Neural cell (in vitro differentiated cells): ENCODE measurements around the gene API5. TPM values are rescaled to one million over a fixed set of nuclear protein-coding genes. Genes with fewer than 3 reads are reported as not detected.

Experiments
- H2AFZ ChIP-seq: fragments of 200-600, 300-800 bp; sonication (generic), shearing (Covaris generic); 2 replicates; pipeline ENCODE4 v1.6.0; 2014; ENCODE audit warnings: low read depth, mild to moderate bottlenecking, antibody characterized with exemption, low read length, moderate library complexity
- H3F3A ChIP-seq: fragments of 200-600 bp; shearing (Covaris generic); 2 replicates; pipeline ENCODE4 v1.6.1; 2016; ENCODE audit warnings: mild to moderate bottlenecking, moderate library complexity, mixed read lengths, antibody characterized with exemption, low read length; ENCODE audit not compliant: insufficient read depth, poor library complexity, severe bottlenecking
- H3K27ac ChIP-seq: fragments of 200-600, 300-800 bp; sonication (generic), shearing (Covaris generic); 2 replicates; pipeline ENCODE4 v1.5.1; 2014; ENCODE audit warnings: mild to moderate bottlenecking, low read length, moderate library complexity
- H3K27me3 ChIP-seq: fragments of 300-800, 200-600 bp; sonication (generic), shearing (Covaris generic); 2 replicates; pipeline ENCODE4 v1.6.0; 2014; ENCODE audit warnings: mild to moderate bottlenecking, low read depth, low read length, moderate library complexity; ENCODE audit not compliant: insufficient read depth
- H3K36me3 ChIP-seq: fragments of 300-800, 200-600 bp; sonication (generic), shearing (Covaris generic); 2 replicates; pipeline ENCODE4 v1.5.1; 2014; ENCODE audit warnings: mild to moderate bottlenecking, antibody characterized with exemption, low read length, moderate library complexity; ENCODE audit not compliant: insufficient read depth
- H3K4me2 ChIP-seq: fragments of 300-800, 200-600 bp; sonication (generic), shearing (Covaris generic); 2 replicates; pipeline ENCODE4 v1.6.0; 2014; ENCODE audit warnings: mild to moderate bottlenecking, low read length
- H3K4me3 ChIP-seq: fragments of 300-800, 200-600 bp; sonication (generic), shearing (Covaris generic); 2 replicates; pipeline ENCODE4 v1.5.1; 2014; ENCODE audit warnings: mild to moderate bottlenecking, low read length, moderate library complexity
- H3K79me2 ChIP-seq: fragments of 200-600 bp; shearing (Covaris generic); replicated peaks from 2 replicates; pipeline ENCODE4 v1.6.0; 2014; ENCODE audit warnings: mild to moderate bottlenecking, low read length, moderate library complexity; ENCODE audit not compliant: insufficient read depth
- H3K9ac ChIP-seq: fragments of 300-800, 200-600 bp; sonication (generic), shearing (Covaris generic); 2 replicates; pipeline ENCODE4 v1.6.1; 2016; ENCODE audit warnings: mild to moderate bottlenecking, low read length, mixed read lengths
- H3K9me2 ChIP-seq: fragments of 200-600 bp; shearing (Covaris generic); 2 replicates; pipeline ENCODE4 v1.6.1; 2016; ENCODE audit warnings: mild to moderate bottlenecking, low read length, mixed read lengths; ENCODE audit not compliant: insufficient read depth
- H3K9me3 ChIP-seq: fragments of 200-600, 300-800 bp; sonication (generic), shearing (Covaris generic); 2 replicates; pipeline ENCODE4 v1.6.1; 2016; ENCODE audit warnings: mild to moderate bottlenecking, mixed run types, low read length, moderate library complexity, mixed read lengths
- H4K20me1 ChIP-seq: fragments of 200-600 bp; shearing (Covaris generic); 2 replicates; pipeline ENCODE4 v1.6.1; 2016; ENCODE audit warnings: mild to moderate bottlenecking, mixed run types; ENCODE audit not compliant: insufficient read depth
- CTCF ChIP-seq: fragments of 450-650 bp; IDR thresholded peaks from 2 replicates; pipeline ENCODE4 v1.5.1; 2014; ENCODE audit warnings: antibody characterized with exemption, mild to moderate bottlenecking, moderate library complexity; ENCODE audit not compliant: poor library complexity, severe bottlenecking
- EP300 ChIP-seq: fragments of 450-650 bp; conservative IDR thresholded peaks from 2 replicates; pipeline ENCODE4 v1.6.1; 2014; ENCODE audit warnings: antibody characterized with exemption, mild to moderate bottlenecking, moderate library complexity; ENCODE audit not compliant: poor library complexity, severe bottlenecking
- EZH2 ChIP-seq: fragments of 200-600, 300-800 bp; shearing (Covaris generic), sonication (generic); IDR thresholded peaks from 2 replicates; pipeline ENCODE4 v1.6.1; 2014; ENCODE audit warnings: antibody characterized with exemption, low read length, borderline replicate concordance, mild to moderate bottlenecking; ENCODE audit not compliant: insufficient read depth, poor library complexity, severe bottlenecking
- MXI1 ChIP-seq: fragments of 450-650 bp; conservative IDR thresholded peaks from 2 replicates; pipeline ENCODE4 v1.6.1; 2014; ENCODE audit warnings: antibody characterized with exemption, mild to moderate bottlenecking; ENCODE audit not compliant: poor library complexity, severe bottlenecking
- POLR2AphosphoS5 ChIP-seq: IDR thresholded peaks from 2 replicates; pipeline ENCODE4 v1.6.1; 2012
- REST ChIP-seq: IDR thresholded peaks from 2 replicates; pipeline ENCODE4 v1.6.1; 2012; ENCODE audit warnings: borderline replicate concordance
- SMC3 ChIP-seq: fragments of 450-650 bp; conservative IDR thresholded peaks from 2 replicates; pipeline ENCODE4 v1.6.1; 2014; ENCODE audit warnings: antibody characterized with exemption, mild to moderate bottlenecking, moderate library complexity; ENCODE audit not compliant: poor library complexity
- TAF1 ChIP-seq: IDR thresholded peaks from 2 replicates; pipeline ENCODE4 v1.6.1; 2012; ENCODE audit warnings: low read depth
- polyA plus RNA-seq: library from polyadenylated mRNA; depleted of rRNA; stranded (reverse); fragments of >200 nt; gene quantifications from 2 replicates; pipeline ENCODE4 v1.2.3, GENCODE V29; 2014

Gene API5
- polyA plus RNA-seq, 1 donor from 2014 or later, result 86.0 TPM

- H4K20me1 ChIP-seq, result no peaks in the 10 kb centered on the region
- no peak overlapping the region for H3K4me3 ChIP-seq
- H3F3A ChIP-seq, result no peaks in the 10 kb centered on the region
- H3K27ac ChIP-seq, result no peak overlapping the region
- H3K9me3 ChIP-seq, result no peaks in the 10 kb centered on the region
- peaks cover 30% of the 10 kb centered on the region for H3K79me2 ChIP-seq
- H3K9me2 ChIP-seq, result no peaks in the 10 kb centered on the region
- H3K9ac ChIP-seq, result no peak overlapping the region
- no peak for TF ChIP-seq EP300
- TF ChIP-seq POLR2AphosphoS5, result no peak
- TF ChIP-seq REST, result no peak
- TF ChIP-seq CTCF, result no peak
- TF ChIP-seq TAF1, result no peak
- H3K4me2 ChIP-seq, result no peak overlapping the region
- no peak overlapping the region for H2AFZ ChIP-seq
- H3K27me3 ChIP-seq, result no peaks in the 10 kb centered on the region
- no peaks in the 10 kb centered on the region for H3K36me3 ChIP-seq
These were observed 65.6 kb downstream of the API5 start for GRCh38 chr11:43377389-43377788.

GRCh38 chr11:43378897-43379296 is 67.1 kb downstream of the API5 start:
- H3K4me2 ChIP-seq, result no peak overlapping the region
- H3K4me3 ChIP-seq, result no peak overlapping the region
- no peaks in the 10 kb centered on the region for H4K20me1 ChIP-seq
- no peaks in the 10 kb centered on the region for H3F3A ChIP-seq
- no peaks in the 10 kb centered on the region for H3K27me3 ChIP-seq
- H3K9me3 ChIP-seq, result no peaks in the 10 kb centered on the region
- no peak for TF ChIP-seq TAF1
- no peak for TF ChIP-seq CTCF
- no peak for TF ChIP-seq SMC3
- H3K27ac ChIP-seq, result no peak overlapping the region
- no peaks in the 10 kb centered on the region for H3K36me3 ChIP-seq
- H3K79me2 ChIP-seq, result peaks cover 20% of the 10 kb centered on the region
- no peaks in the 10 kb centered on the region for H3K9me2 ChIP-seq
- no peak overlapping the region for H3K9ac ChIP-seq
- H2AFZ ChIP-seq, result no peak overlapping the region

GRCh38 chr11:43381802-43382201 is 70.0 kb downstream of the API5 start:
- Histone ChIP-seq H3F3A (no peaks in the 10 kb centered on the region), H3K27ac (no peak overlapping the region), H3K9me2 (no peaks in the 10 kb centered on the region), H3K9ac (no peak overlapping the region), H3K4me3 (no peak overlapping the region), H4K20me1 (no peaks in the 10 kb centered on the region), H2AFZ (no peak overlapping the region), H3K79me2 (peaks cover 6% of the 10 kb centered on the region), H3K36me3 (no peaks in the 10 kb centered on the region), H3K9me3 (no peaks in the 10 kb centered on the region), H3K4me2 (no peak overlapping the region), H3K27me3 (no peaks in the 10 kb centered on the region)
- TF ChIP-seq MXI1 (no peak), REST (no peak), SMC3 (no peak), TAF1 (no peak), CTCF (no peak), EZH2 (no peak), POLR2AphosphoS5 (no peak)
